ENCODE measurements around the gene SH3BP4.

DNA sequence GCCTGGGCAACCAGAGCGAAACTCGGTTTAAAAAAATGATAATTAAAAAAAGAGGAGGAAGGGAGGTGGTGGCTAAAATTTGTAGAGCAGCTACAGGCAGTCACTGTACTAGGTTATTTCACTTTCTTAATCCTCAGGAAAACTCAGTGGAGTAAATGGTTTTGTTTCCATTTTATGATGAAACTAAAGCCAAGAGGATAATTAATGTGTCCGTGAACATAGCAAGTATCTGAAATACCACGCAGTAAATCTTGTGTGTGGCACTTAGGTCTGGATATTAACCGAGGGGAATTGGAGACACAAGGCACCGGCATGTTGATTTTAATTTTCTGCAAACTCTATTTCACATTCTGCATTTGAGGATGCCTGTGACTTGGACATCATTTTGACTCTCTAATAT, 14.5 kb downstream of the SH3BP4 start:
- TF ChIP-seq, protein P1, sequence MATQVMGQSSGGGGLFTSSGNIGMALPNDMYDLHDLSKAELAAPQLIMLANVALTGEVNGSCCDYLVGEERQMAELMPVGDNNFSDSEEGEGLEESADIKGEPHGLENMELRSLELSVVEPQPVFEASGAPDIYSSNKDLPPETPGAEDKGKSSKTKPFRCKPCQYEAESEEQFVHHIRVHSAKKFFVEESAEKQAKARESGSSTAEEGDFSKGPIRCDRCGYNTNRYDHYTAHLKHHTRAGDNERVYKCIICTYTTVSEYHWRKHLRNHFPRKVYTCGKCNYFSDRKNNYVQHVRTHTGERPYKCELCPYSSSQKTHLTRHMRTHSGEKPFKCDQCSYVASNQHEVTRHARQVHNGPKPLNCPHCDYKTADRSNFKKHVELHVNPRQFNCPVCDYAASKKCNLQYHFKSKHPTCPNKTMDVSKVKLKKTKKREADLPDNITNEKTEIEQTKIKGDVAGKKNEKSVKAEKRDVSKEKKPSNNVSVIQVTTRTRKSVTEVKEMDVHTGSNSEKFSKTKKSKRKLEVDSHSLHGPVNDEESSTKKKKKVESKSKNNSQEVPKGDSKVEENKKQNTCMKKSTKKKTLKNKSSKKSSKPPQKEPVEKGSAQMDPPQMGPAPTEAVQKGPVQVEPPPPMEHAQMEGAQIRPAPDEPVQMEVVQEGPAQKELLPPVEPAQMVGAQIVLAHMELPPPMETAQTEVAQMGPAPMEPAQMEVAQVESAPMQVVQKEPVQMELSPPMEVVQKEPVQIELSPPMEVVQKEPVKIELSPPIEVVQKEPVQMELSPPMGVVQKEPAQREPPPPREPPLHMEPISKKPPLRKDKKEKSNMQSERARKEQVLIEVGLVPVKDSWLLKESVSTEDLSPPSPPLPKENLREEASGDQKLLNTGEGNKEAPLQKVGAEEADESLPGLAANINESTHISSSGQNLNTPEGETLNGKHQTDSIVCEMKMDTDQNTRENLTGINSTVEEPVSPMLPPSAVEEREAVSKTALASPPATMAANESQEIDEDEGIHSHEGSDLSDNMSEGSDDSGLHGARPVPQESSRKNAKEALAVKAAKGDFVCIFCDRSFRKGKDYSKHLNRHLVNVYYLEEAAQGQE (IDR thresholded peaks at IDR 0.05; ENCODE audit: insufficient read depth in 1 of 2, low read depth in 2 of 2, low read length in 2 of 2) = no peak
- TF ChIP-seq TAF1 (IDR thresholded peaks at IDR 0.05; ENCODE audit: borderline replicate concordance, insufficient read depth, low read length) = no peak
